ENCODE results near the gene KCNJ3. TPM values are rescaled to one million over a fixed set of nuclear protein-coding genes. Genes with fewer than 3 reads are reported as not detected.

The KCNJ3 gene
- total RNA-seq, 1 experiment from 2014 or later, result 0.11 TPM

DNA sequence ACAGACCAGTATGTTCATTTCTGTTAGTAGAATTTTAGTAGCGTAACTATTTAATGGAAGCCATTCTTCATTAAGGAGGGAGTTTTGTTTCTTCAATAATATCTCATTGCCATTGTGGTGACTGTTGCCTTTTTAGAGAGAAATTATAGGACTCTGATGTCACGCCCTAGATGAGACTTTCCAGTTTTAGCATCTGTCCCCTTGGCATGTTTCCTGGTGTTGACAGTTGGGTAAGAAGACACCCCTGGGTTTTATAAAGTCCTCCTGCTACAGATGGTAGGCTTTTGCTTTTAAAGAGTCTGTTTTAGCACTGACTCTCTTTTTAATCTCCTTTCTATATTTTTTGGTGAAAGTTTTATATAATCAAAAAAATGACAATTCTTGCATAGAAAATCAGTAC is 41.9 kb downstream of the KCNJ3 start:
- Histone ChIP-seq H4K91ac (ENCODE audit: insufficient read length, low read depth, low read length) (no peak overlapping the region), H4K8ac (replicated peaks; ENCODE audit: insufficient read length, low read depth, low read length) (no peak overlapping the region), H3K79me2 (ENCODE audit: insufficient read depth, low read length) (no peaks in the 10 kb centered on the region), H3K18ac (ENCODE audit: insufficient read length, low read depth, low read length) (no peak overlapping the region), H3K23ac (ENCODE audit: insufficient read length, low read depth, low read length) (no peak overlapping the region), H2BK12ac (ENCODE audit: insufficient read length, low read depth, low read length) (no peak overlapping the region), H3K9me3 (ENCODE audit: control insufficient read depth, low read depth, low read length) (no peaks in the 10 kb centered on the region), H2BK15ac (ENCODE audit: low read depth, low read length) (no peak overlapping the region), H3K27me3 (ENCODE audit: insufficient read depth, low read length) (no peaks in the 10 kb centered on the region), H3K27ac (ENCODE audit: insufficient read length, low read depth, low read length) (no peak overlapping the region), H2AFZ (ENCODE audit: low read length) (no peak overlapping the region), H3K56ac (ENCODE audit: insufficient read length, low read depth, low read length) (no peak overlapping the region), H3K23me2 (ENCODE audit: insufficient read length, low read depth, low read length, poor library complexity, severe bottlenecking) (no peaks in the 10 kb centered on the region), H3K4me2 (ENCODE audit: insufficient read depth, insufficient read length, low read length) (no peak overlapping the region), H2BK120ac (ENCODE audit: low read depth, low read length, poor library complexity, severe bottlenecking) (no peak overlapping the region), H3T11ph (ENCODE audit: low read length) (no peak overlapping the region), H2BK20ac (ENCODE audit: low read depth, low read length, poor library complexity, severe bottlenecking) (no peak overlapping the region), H3K14ac (ENCODE audit: insufficient read depth, low read length) (no peak overlapping the region), H4K5ac (ENCODE audit: insufficient read length, low read depth, low read length) (no peak overlapping the region), H4K20me1 (ENCODE audit: control insufficient read depth, insufficient read depth, insufficient read length) (no peaks in the 10 kb centered on the region), H2BK5ac (ENCODE audit: insufficient read length, low read length) (no peak overlapping the region), H3K4ac (ENCODE audit: low read depth, low read length) (no peak overlapping the region), H3K79me1 (ENCODE audit: insufficient read depth, low read depth, low read length, poor library complexity, severe bottlenecking) (no peaks in the 10 kb centered on the region), H3K4me1 (ENCODE audit: insufficient read depth, low read length) (no peaks in the 10 kb centered on the region), H2AK5ac (ENCODE audit: insufficient read length, low read length) (no peak overlapping the region), H3K9ac (ENCODE audit: extremely low read depth, insufficient read length, low read length) (no peak overlapping the region)
- H3K36me3 Mint-ChIP-seq (ENCODE audit: insufficient read depth in 1 of 3, low read depth in 3 of 3), result no peaks in the 10 kb centered on the region
- TF ChIP-seq, protein P1, sequence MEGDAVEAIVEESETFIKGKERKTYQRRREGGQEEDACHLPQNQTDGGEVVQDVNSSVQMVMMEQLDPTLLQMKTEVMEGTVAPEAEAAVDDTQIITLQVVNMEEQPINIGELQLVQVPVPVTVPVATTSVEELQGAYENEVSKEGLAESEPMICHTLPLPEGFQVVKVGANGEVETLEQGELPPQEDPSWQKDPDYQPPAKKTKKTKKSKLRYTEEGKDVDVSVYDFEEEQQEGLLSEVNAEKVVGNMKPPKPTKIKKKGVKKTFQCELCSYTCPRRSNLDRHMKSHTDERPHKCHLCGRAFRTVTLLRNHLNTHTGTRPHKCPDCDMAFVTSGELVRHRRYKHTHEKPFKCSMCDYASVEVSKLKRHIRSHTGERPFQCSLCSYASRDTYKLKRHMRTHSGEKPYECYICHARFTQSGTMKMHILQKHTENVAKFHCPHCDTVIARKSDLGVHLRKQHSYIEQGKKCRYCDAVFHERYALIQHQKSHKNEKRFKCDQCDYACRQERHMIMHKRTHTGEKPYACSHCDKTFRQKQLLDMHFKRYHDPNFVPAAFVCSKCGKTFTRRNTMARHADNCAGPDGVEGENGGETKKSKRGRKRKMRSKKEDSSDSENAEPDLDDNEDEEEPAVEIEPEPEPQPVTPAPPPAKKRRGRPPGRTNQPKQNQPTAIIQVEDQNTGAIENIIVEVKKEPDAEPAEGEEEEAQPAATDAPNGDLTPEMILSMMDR (conservative IDR thresholded peaks at IDR 0.05), result no peak
- WGBS (ENCODE audit: extremely low coverage, insufficient read length, low lambda C conversion rate), result no CpG with 5 or more reads among the region's 2 CpGs
- no peak overlapping the region for H3K27ac Mint-ChIP-seq
- DNase-seq, result no peak
- H3K4me1 Mint-ChIP-seq, result no peaks in the 10 kb centered on the region
- H3K9me3 Mint-ChIP-seq, result no peaks in the 10 kb centered on the region
- H3K27me3 Mint-ChIP-seq (ENCODE audit: low read depth), result no peaks in the 10 kb centered on the region
- no peak overlapping the region for H3K4me3 Mint-ChIP-seq
